DND-41 (cell line): ENCODE results near the gene ATG9A.

ENCODE experiments used
- ATAC-seq: fragments of 200-7000 bp; cut with Tn5 transposase; 3 replicates; pipeline ENCODE4 v1.9.1; 2021; ENCODE audit warnings: low read depth; ENCODE audit not compliant: insufficient read depth
- DNase-seq: peaks from one replicate; pipeline ENCODE4 v3.0.0-alpha.2; 2020
- H2AFZ ChIP-seq: 2 replicates; pipeline ENCODE4 v1.6.0; 2012; ENCODE audit warnings: low read depth, low read length
- H3K27ac ChIP-seq: 2 replicates; pipeline ENCODE4 v1.5.1; 2012; ENCODE audit warnings: low read length, inconsistent platforms
- H3K27me3 ChIP-seq: fragments of 200-600 bp; sonication (generic); 2 replicates; pipeline ENCODE4 v1.6.0; 2012; ENCODE audit warnings: low read length, mild to moderate bottlenecking, inconsistent platforms; ENCODE audit not compliant: insufficient read depth, poor library complexity
- H3K36me3 ChIP-seq: 2 replicates; pipeline ENCODE4 v1.5.1; 2012; ENCODE audit warnings: low read length, inconsistent platforms; ENCODE audit not compliant: insufficient read depth
- H3K4me1 ChIP-seq: 2 replicates; pipeline ENCODE4 v1.5.1; 2012; ENCODE audit warnings: mild to moderate bottlenecking, low read length; ENCODE audit not compliant: insufficient read depth
- H3K4me2 ChIP-seq: 2 replicates; pipeline ENCODE4 v1.6.0; 2012; ENCODE audit warnings: mild to moderate bottlenecking, moderate library complexity, low read length, inconsistent platforms; ENCODE audit not compliant: insufficient read depth
- H3K4me3 ChIP-seq, 2 experiments: fragments of 200-600 bp in 1 of 2; shearing (Covaris generic) in 1 of 2; 2 replicates each; pipeline ENCODE4 v1.5.1; 2012 to 2016; ENCODE audit warnings: inconsistent platforms in 2 of 2, low read length in 2 of 2, mild to moderate bottlenecking in 2 of 2, low read depth in 1 of 2, moderate library complexity in 1 of 2
- H3K79me2 ChIP-seq: 2 replicates; pipeline ENCODE4 v1.6.0; 2012; ENCODE audit warnings: low read length, inconsistent platforms; ENCODE audit not compliant: insufficient read depth
- H3K9ac ChIP-seq: 2 replicates; pipeline ENCODE4 v1.6.0; 2012; ENCODE audit warnings: low read depth, mild to moderate bottlenecking, inconsistent platforms, low read length, moderate library complexity
- H3K9me3 ChIP-seq: 2 replicates; pipeline ENCODE4 v1.5.1; 2012; ENCODE audit warnings: low read length, moderate library complexity, mild to moderate bottlenecking, inconsistent platforms; ENCODE audit not compliant: insufficient read depth, severe bottlenecking
- H4K20me1 ChIP-seq: 2 replicates; pipeline ENCODE4 v1.6.0; 2012; ENCODE audit warnings: low read length; ENCODE audit not compliant: insufficient read depth
- CTCF ChIP-seq: IDR thresholded peaks from 2 replicates; pipeline ENCODE4 v1.5.1; 2012; ENCODE audit warnings: borderline replicate concordance, low read length, moderate library complexity, mild to moderate bottlenecking; ENCODE audit not compliant: poor library complexity, severe bottlenecking; ENCODE audit errors: extremely low read depth
- EZH2 ChIP-seq: IDR thresholded peaks from 3 replicates; pipeline ENCODE4 v1.6.1; 2012; ENCODE audit warnings: borderline replicate concordance, low read depth, mild to moderate bottlenecking, moderate library complexity, low read length, inconsistent platforms; ENCODE audit not compliant: severe bottlenecking

Gene ATG9A

DNA sequence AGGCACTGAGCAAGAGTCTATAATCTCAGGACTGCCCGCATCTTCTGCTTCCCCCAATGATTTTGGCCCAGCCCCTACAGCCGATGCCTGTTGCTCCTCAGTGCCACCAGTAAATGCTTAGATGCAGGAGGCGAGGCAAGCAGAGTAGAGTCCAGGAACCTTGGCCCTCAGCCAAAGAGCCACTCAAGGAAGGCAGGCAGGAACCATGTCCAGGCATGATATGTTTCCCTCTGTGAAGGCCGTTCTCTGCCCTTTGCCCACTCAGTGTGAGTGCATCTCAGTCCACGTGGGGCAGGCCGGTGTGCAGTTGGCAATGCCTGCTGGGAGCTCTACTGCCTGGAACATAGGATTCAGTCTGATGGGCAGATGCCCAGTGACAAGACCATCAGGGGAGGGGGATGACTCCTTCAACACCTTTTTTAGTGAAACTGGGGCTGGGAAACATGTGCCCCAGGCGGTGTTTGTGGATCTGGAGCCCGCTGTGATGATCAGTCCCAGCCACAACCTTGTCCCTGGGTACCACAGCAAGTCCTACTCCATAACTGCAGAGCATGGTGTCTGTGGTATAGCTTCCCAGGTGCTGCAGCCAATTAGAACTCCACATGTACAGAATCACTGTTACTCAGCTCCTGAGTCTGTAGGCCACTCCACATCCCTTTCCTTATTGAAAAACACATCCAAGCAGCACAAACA lies 40.1 kb upstream of the ATG9A start:
- Histone ChIP-seq H3K4me2 (no peak overlapping the region), H3K4me3 (no peak overlapping the region), H3K4me1 (no peaks in the 10 kb centered on the region), H3K9me3 (no peaks in the 10 kb centered on the region), H3K9ac (no peak overlapping the region), H3K36me3 (no peaks in the 10 kb centered on the region), H3K79me2 (no peaks in the 10 kb centered on the region), H4K20me1 (no peaks in the 10 kb centered on the region), H3K27ac (no peak overlapping the region), H3K27me3 (peaks cover 12% of the 10 kb centered on the region), H2AFZ (no peak overlapping the region)
- DNase-seq (no peak), ATAC-seq (no peak)
- TF ChIP-seq EZH2: no peak
- no peak for TF ChIP-seq CTCF

GRCh38 chr2:219268294-219268693 lies 38.9 kb upstream of the ATG9A start:
- no peak for ATAC-seq
- Histone ChIP-seq H3K4me1 (no peaks in the 10 kb centered on the region), H3K27ac (no peak overlapping the region), H3K9me3 (no peaks in the 10 kb centered on the region), H3K36me3 (no peaks in the 10 kb centered on the region), H3K4me3 (no peak overlapping the region), H3K4me2 (no peak overlapping the region), H3K9ac (no peak overlapping the region), H3K27me3 (peaks cover 12% of the 10 kb centered on the region), H2AFZ (no peak overlapping the region), H4K20me1 (no peaks in the 10 kb centered on the region), H3K79me2 (no peaks in the 10 kb centered on the region)
- TF ChIP-seq EZH2 (no peak), CTCF (no peak)
- no peak for DNase-seq

DNA sequence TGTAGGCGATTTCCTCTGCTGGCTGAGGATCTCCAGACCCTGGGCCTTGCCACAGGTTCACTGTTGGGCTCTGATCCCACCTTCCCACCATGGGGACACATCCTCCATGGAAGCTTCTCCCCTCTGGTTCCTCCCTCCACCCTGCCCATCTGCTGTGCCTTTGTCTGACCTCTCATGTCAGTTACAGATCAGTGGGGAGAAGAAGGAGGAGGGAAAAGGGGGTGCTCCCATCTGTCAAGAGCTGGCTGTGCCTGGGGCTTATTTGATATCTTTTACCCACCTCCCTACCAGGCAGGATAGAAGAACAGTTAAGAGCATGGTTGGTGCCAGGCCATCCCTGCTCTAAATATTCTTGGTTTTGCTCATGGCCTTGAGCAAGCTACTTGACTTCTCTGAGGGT lies 37.5 kb upstream of the ATG9A start:
- ATAC-seq (no peak), DNase-seq (no peak)
- no peaks in the 10 kb centered on the region for H3K4me1 ChIP-seq
- TF ChIP-seq CTCF: no peak
- no peak for TF ChIP-seq EZH2
- H4K20me1 ChIP-seq: no peaks in the 10 kb centered on the region
- no peaks in the 10 kb centered on the region for H3K9me3 ChIP-seq
- no peak overlapping the region for H3K27ac ChIP-seq
- H3K79me2 ChIP-seq: no peaks in the 10 kb centered on the region
- no peak overlapping the region for H3K9ac ChIP-seq
- no peak overlapping the region for H2AFZ ChIP-seq
- no peaks in the 10 kb centered on the region for H3K36me3 ChIP-seq
- no peak overlapping the region for H3K4me2 ChIP-seq
- no peak overlapping the region for H3K4me3 ChIP-seq
- peaks cover 11% of the 10 kb centered on the region for H3K27me3 ChIP-seq
